Hepatocyte (in vitro differentiated cells): ENCODE measurements around the gene RETN. TPM values are rescaled to one million over a fixed set of nuclear protein-coding genes. Genes with fewer than 3 reads are reported as not detected.

Source experiments
- DNase-seq: peaks from one replicate; pipeline ENCODE4 v3.0.0-alpha.2; 2016; ENCODE audit warnings: low spot score
- H2AFZ ChIP-seq: fragments of 200-600 bp; sonication (generic); 2 replicates; pipeline ENCODE4 v1.6.0; 2016; ENCODE audit warnings: antibody characterized with exemption, mild to moderate bottlenecking
- H3K27ac ChIP-seq: fragments of 200-600 bp; sonication (generic); 2 replicates; pipeline ENCODE4 v1.5.1; 2016; ENCODE audit warnings: mild to moderate bottlenecking
- H3K27me3 ChIP-seq: fragments of 200-600 bp; sonication (generic); 2 replicates; pipeline ENCODE4 v1.6.1; 2016
- H3K36me3 ChIP-seq: fragments of 200-600 bp; sonication (generic); replicated peaks from 2 replicates; pipeline ENCODE4 v1.5.1; 2016; ENCODE audit warnings: low read depth; ENCODE audit not compliant: insufficient read depth
- H3K4me1 ChIP-seq: fragments of 200-600 bp; sonication (generic); 2 replicates; pipeline ENCODE4 v1.5.1; 2016; ENCODE audit warnings: mild to moderate bottlenecking, moderate library complexity; ENCODE audit not compliant: insufficient read depth
- H3K4me2 ChIP-seq: fragments of 200-600 bp; sonication (generic); 2 replicates; pipeline ENCODE4 v1.6.0; 2016
- H3K4me3 ChIP-seq: fragments of 200-600 bp; sonication (generic); 2 replicates; pipeline ENCODE4 v1.5.1; 2016; ENCODE audit warnings: mild to moderate bottlenecking
- H3K79me2 ChIP-seq: fragments of 200-600 bp; sonication (generic); 2 replicates; pipeline ENCODE4 v1.6.0; 2017; ENCODE audit warnings: mild to moderate bottlenecking
- H3K9me2 ChIP-seq: fragments of 200-600 bp; sonication (generic); replicated peaks from 2 replicates; pipeline ENCODE4 v1.6.0; 2017; ENCODE audit warnings: mild to moderate bottlenecking; ENCODE audit not compliant: insufficient read depth
- H3K9me3 ChIP-seq: fragments of 200-600 bp; sonication (generic); 2 replicates; pipeline ENCODE4 v1.5.1; 2016; ENCODE audit warnings: low read depth, mild to moderate bottlenecking
- H4K20me1 ChIP-seq: fragments of 200-600 bp; sonication (generic); 2 replicates; pipeline ENCODE4 v1.6.0; 2016; ENCODE audit warnings: mild to moderate bottlenecking; ENCODE audit not compliant: insufficient read depth, poor library complexity, severe bottlenecking
- EZH2 ChIP-seq: fragments of 200-600 bp; sonication (generic); IDR thresholded peaks from 2 replicates; pipeline ENCODE4 v1.6.1; 2016; ENCODE audit warnings: antibody characterized with exemption, mild to moderate bottlenecking, borderline replicate concordance
- EZH2phosphoT487 ChIP-seq: fragments of 200-600 bp; sonication (generic); IDR thresholded peaks from one replicate; pipeline ENCODE4 v1.6.1; 2018; ENCODE audit warnings: antibody characterized with exemption, mild to moderate bottlenecking, low read depth, moderate library complexity; ENCODE audit not compliant: unreplicated experiment, severe bottlenecking
- WGBS: methylation state at CpG from one replicate; pipeline ENCODE4 v1.1.6; 2016; ENCODE audit warnings: low lambda C conversion rate; ENCODE audit errors: missing lambda C conversion rate; 5-methylcytosine and 5-hydroxymethylcytosine counted together
- polyA plus RNA-seq: library from polyadenylated mRNA; unstranded; fragments of >200 nt; fragmentation: Nextera tagmentation; extraction: Ambion mirVana; gene quantifications from 2 replicates; pipeline ENCODE4 v1.2.1, GENCODE V29; 2016
- total RNA-seq: library from RNA; depleted of rRNA; stranded (reverse); fragments of >200 nt; gene quantifications from 2 replicates; pipeline ENCODE4 v1.2.3, GENCODE V29; 2014
- TF ChIP-seq, protein P1 (sequence below): fragments of 200-600 bp; sonication (generic); IDR thresholded peaks from 2 replicates; pipeline ENCODE4 v1.5.1; 2016; ENCODE audit warnings: antibody characterized with exemption, mild to moderate bottlenecking; ENCODE audit not compliant: poor library complexity

Gene RETN
- total and polyA plus RNA-seq, 2 experiments from 2014 or later, result 0.74 TPM; not detected in 1

- no peaks in the 10 kb centered on the region for H3K9me3 ChIP-seq
- no peak for DNase-seq
- no peak for TF ChIP-seq EZH2
- no peak for TF ChIP-seq EZH2phosphoT487
- TF ChIP-seq, protein P1, sequence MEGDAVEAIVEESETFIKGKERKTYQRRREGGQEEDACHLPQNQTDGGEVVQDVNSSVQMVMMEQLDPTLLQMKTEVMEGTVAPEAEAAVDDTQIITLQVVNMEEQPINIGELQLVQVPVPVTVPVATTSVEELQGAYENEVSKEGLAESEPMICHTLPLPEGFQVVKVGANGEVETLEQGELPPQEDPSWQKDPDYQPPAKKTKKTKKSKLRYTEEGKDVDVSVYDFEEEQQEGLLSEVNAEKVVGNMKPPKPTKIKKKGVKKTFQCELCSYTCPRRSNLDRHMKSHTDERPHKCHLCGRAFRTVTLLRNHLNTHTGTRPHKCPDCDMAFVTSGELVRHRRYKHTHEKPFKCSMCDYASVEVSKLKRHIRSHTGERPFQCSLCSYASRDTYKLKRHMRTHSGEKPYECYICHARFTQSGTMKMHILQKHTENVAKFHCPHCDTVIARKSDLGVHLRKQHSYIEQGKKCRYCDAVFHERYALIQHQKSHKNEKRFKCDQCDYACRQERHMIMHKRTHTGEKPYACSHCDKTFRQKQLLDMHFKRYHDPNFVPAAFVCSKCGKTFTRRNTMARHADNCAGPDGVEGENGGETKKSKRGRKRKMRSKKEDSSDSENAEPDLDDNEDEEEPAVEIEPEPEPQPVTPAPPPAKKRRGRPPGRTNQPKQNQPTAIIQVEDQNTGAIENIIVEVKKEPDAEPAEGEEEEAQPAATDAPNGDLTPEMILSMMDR, result no peak
- no peaks in the 10 kb centered on the region for H4K20me1 ChIP-seq
- H3K9me2 ChIP-seq, result no peaks in the 10 kb centered on the region
- no peak overlapping the region for H3K4me3 ChIP-seq
- no peaks in the 10 kb centered on the region for H3K27me3 ChIP-seq
- H3K4me1 ChIP-seq, result no peaks in the 10 kb centered on the region
- H3K36me3 ChIP-seq, result no peaks in the 10 kb centered on the region
- no peak overlapping the region for H3K27ac ChIP-seq
- 58% methylated on average over 17 of the region's 19 CpGs for WGBS
- peaks cover 13% of the 10 kb centered on the region for H3K79me2 ChIP-seq
- no peak overlapping the region for H2AFZ ChIP-seq
- no peak overlapping the region for H3K4me2 ChIP-seq
Measured at GRCh38 chr19:7685546-7686445, 16.9 kb downstream of the RETN start.

DNA sequence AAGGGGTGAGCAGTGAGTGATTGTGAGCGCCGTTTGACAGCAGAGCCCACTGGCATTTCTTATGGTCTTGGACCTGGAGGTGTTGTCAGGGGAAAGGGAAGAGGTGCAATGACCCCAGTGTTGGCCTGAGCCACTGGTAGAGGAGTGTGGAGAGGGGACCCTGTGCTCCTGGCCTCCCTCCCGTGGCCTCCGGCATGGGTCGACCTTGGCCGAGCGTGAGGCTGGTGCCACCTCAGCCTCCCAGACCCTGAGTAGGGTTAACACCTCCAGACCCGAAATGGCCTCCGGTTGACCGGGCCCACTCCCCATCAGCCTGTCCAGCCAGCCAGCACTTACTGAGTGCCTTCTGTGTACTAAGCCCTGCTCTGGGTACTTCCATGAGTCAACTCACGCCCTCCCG is 18.3 kb downstream of the RETN start:
- no peak for DNase-seq
- Histone ChIP-seq H3K36me3 (no peaks in the 10 kb centered on the region), H2AFZ (no peak overlapping the region), H3K9me3 (no peaks in the 10 kb centered on the region), H3K4me1 (no peaks in the 10 kb centered on the region), H3K27me3 (no peaks in the 10 kb centered on the region), H3K27ac (no peak overlapping the region), H4K20me1 (no peaks in the 10 kb centered on the region), H3K4me3 (no peak overlapping the region), H3K9me2 (no peaks in the 10 kb centered on the region), H3K4me2 (no peak overlapping the region), H3K79me2 (peaks cover under 1% of the 10 kb centered on the region)
- TF ChIP-seq, protein P1, result no peak
- TF ChIP-seq EZH2, result no peak
- no peak for TF ChIP-seq EZH2phosphoT487
- WGBS, result 89% methylated on average over 12 of the region's 12 CpGs

GRCh38 chr19:7689165-7689564 is 20.3 kb downstream of the RETN start:
- 84% methylated on average over 20 of the region's 23 CpGs for WGBS
- DNase-seq, result no peak
- Histone ChIP-seq H3K36me3 (no peaks in the 10 kb centered on the region), H3K27ac (no peak overlapping the region), H2AFZ (no peak overlapping the region), H3K4me1 (no peaks in the 10 kb centered on the region), H3K9me2 (no peaks in the 10 kb centered on the region), H3K79me2 (no peaks in the 10 kb centered on the region), H4K20me1 (no peaks in the 10 kb centered on the region), H3K4me2 (no peak overlapping the region), H3K9me3 (no peaks in the 10 kb centered on the region), H3K27me3 (no peaks in the 10 kb centered on the region), H3K4me3 (no peak overlapping the region)
- TF ChIP-seq EZH2phosphoT487 (no peak), EZH2 (no peak)
- TF ChIP-seq, protein P1, result no peak
